HEK293 (cell line): Measurements from ENCODE around the gene CARMIL3.

ENCODE experiments used
- HOXA7 ChIP-seq: sonication (generic); formaldehyde crosslinking; IDR thresholded peaks from 2 replicates; pipeline ENCODE4 v1.8.1; 2022; ENCODE audit warnings: missing genetic modification reagents, borderline replicate concordance
- MEIS1 ChIP-seq: sonication (generic); formaldehyde crosslinking; IDR thresholded peaks from 2 replicates; pipeline ENCODE4 v1.8.1; 2022; ENCODE audit warnings: missing genetic modification reagents, mild to moderate bottlenecking, borderline replicate concordance
- YY1 ChIP-seq: fragments of 450-650 bp; formaldehyde crosslinking; IDR thresholded peaks from 2 replicates; pipeline ENCODE4 v1.5.1; 2018; ENCODE audit warnings: missing biosample characterization, missing genetic modification characterization
- ZBTB11 ChIP-seq: fragments of 450-650 bp; formaldehyde crosslinking; conservative IDR thresholded peaks from 2 replicates; pipeline ENCODE4 v1.5.1; 2016; ENCODE audit warnings: low read depth, missing biosample characterization, missing genetic modification characterization
- ZBTB21 ChIP-seq: fragments of 450-650 bp; formaldehyde crosslinking; IDR thresholded peaks from 2 replicates; pipeline ENCODE4 v1.5.1; 2017; ENCODE audit warnings: missing biosample characterization, missing genetic modification characterization
- ZBTB49 ChIP-seq: fragments of 450-650 bp; formaldehyde crosslinking; IDR thresholded peaks from 2 replicates; pipeline ENCODE4 v1.5.1; 2016; ENCODE audit warnings: missing biosample characterization, missing genetic modification characterization, low read depth
- ZNF2 ChIP-seq: fragments of 450-650 bp; formaldehyde crosslinking; IDR thresholded peaks from 2 replicates; pipeline ENCODE4 v1.5.1; 2016; ENCODE audit warnings: missing biosample characterization, missing genetic modification characterization
- ZNF530 ChIP-seq: fragments of 450-650 bp; formaldehyde crosslinking; IDR thresholded peaks from 2 replicates; pipeline ENCODE4 v1.5.1; 2016; ENCODE audit warnings: low read depth, missing biosample characterization, missing genetic modification characterization
- ZNF558 ChIP-seq: fragments of 450-650 bp; formaldehyde crosslinking; IDR thresholded peaks from 2 replicates; pipeline ENCODE4 v1.5.1; 2016; ENCODE audit warnings: missing biosample characterization, missing genetic modification characterization
- ZNF660 ChIP-seq: fragments of 450-650 bp; IDR thresholded peaks from 2 replicates; pipeline ENCODE4 v1.5.1; 2018; ENCODE audit warnings: missing biosample characterization, mild to moderate bottlenecking, missing genetic modification characterization
- TF ChIP-seq, protein P1 (sequence below): fragments of 450-650 bp; formaldehyde crosslinking; IDR thresholded peaks from 2 replicates; pipeline ENCODE4 v1.5.1; 2016; ENCODE audit warnings: missing biosample characterization, missing genetic modification characterization, low read depth
- TF ChIP-seq, protein P2 (sequence below): fragments of 450-650 bp; formaldehyde crosslinking; IDR thresholded peaks from 2 replicates; pipeline ENCODE4 v1.5.1; 2017; ENCODE audit warnings: missing biosample characterization, missing genetic modification characterization
- TF ChIP-seq, protein P3 (sequence below): fragments of 450-650 bp; formaldehyde crosslinking; IDR thresholded peaks from 2 replicates; pipeline ENCODE4 v1.5.1; 2016; ENCODE audit warnings: missing biosample characterization, missing genetic modification characterization

DNA sequence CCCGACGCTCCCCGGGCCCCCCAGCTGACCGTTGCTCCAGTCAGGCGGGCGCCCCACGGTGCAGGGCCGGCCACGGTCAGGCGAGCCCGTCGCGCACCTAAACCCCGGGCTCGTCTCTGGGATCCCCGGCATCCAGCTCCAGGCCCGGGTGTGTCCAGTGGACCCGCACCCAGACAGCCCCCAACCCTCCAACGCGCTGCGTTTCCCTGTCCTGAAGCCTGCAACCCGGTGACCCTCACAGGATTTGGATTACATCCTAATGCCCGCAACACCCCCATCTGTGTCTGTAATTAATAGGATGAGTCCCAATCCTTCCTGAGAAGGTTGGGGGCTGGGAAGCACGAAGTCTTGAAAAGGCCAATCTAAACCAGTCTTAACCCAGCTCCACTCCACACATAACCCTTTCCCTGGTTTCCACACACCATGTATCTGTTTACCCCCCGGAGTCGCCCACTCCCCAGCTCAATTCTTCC is 30.0 kb downstream of the CARMIL3 start:
- TF ChIP-seq ZBTB49 (no peak), ZNF660 (tag by site-specific recombination) (no peak), HOXA7 (CRISPR knock-in tag) (no peak), ZBTB21 (tag by site-specific recombination) (no peak), MEIS1 (CRISPR knock-in tag) (no peak), ZNF558 (tag by site-specific recombination) (no peak), ZNF530 (tag by site-specific recombination) (no peak), ZNF2 (tag by site-specific recombination) (no peak), ZBTB11 (tag by site-specific recombination) (no peak), YY1 (tag by site-specific recombination) (no peak)
- TF ChIP-seq, protein P1, sequence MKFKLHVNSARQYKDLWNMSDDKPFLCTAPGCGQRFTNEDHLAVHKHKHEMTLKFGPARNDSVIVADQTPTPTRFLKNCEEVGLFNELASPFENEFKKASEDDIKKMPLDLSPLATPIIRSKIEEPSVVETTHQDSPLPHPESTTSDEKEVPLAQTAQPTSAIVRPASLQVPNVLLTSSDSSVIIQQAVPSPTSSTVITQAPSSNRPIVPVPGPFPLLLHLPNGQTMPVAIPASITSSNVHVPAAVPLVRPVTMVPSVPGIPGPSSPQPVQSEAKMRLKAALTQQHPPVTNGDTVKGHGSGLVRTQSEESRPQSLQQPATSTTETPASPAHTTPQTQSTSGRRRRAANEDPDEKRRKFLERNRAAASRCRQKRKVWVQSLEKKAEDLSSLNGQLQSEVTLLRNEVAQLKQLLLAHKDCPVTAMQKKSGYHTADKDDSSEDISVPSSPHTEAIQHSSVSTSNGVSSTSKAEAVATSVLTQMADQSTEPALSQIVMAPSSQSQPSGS (tag by site-specific recombination) = no peak
- TF ChIP-seq, protein P2, sequence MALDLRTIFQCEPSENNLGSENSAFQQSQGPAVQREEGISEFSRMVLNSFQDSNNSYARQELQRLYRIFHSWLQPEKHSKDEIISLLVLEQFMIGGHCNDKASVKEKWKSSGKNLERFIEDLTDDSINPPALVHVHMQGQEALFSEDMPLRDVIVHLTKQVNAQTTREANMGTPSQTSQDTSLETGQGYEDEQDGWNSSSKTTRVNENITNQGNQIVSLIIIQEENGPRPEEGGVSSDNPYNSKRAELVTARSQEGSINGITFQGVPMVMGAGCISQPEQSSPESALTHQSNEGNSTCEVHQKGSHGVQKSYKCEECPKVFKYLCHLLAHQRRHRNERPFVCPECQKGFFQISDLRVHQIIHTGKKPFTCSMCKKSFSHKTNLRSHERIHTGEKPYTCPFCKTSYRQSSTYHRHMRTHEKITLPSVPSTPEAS (tag by site-specific recombination) = no peak
- TF ChIP-seq, protein P3, sequence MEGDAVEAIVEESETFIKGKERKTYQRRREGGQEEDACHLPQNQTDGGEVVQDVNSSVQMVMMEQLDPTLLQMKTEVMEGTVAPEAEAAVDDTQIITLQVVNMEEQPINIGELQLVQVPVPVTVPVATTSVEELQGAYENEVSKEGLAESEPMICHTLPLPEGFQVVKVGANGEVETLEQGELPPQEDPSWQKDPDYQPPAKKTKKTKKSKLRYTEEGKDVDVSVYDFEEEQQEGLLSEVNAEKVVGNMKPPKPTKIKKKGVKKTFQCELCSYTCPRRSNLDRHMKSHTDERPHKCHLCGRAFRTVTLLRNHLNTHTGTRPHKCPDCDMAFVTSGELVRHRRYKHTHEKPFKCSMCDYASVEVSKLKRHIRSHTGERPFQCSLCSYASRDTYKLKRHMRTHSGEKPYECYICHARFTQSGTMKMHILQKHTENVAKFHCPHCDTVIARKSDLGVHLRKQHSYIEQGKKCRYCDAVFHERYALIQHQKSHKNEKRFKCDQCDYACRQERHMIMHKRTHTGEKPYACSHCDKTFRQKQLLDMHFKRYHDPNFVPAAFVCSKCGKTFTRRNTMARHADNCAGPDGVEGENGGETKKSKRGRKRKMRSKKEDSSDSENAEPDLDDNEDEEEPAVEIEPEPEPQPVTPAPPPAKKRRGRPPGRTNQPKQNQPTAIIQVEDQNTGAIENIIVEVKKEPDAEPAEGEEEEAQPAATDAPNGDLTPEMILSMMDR (tag by site-specific recombination) = no peak
